ENCODE measurements around the gene ZNF644.

ZNF644 gene

DNA sequence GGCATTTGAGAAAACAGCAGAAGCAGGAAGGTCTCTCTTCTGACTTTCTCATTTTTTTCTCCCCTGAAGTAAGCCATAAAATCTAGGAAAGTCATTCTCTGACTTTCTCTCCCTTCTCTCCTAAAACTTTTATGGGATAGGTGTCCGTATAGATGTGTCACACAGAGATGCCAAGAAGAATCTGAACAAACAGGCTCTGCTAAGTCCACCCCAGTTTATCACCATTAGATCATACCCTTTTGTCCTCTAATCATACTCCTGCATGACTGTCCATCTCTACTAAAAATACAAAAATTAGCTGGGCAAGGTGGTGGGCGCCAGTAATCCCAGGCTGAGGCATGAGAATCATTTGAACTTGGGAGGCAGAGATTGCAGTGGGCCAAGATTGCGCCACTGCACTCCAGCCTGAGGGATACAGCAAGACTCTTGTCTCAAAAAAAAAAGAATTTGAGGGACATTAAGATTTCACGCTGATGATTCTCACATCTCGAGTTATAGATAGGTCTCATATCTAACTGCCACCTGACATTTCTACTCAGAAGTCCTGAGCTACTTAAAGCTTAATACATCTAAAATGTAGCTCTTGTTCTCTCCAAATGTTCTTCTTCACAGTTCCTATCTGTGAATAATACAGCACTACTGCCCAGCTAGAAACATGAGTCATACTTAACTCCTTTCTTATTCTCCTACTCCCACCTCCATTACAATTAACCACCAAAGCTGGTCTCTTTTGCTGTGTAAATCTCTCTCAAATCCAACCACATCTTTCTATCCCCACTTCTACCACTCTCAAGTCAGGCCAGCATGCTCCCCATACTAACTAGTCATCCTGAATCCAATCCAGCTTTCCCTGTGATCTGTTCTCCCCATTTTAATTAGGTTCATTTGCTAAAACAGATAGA lies 47.7 kb downstream of the ZNF644 start:
- no peak overlapping the region for H3K4me3 ChIP-seq (replicated peaks in 1 of 2; ENCODE audit: low read depth in 2 of 2, low read length in 2 of 2)
- TF ChIP-seq, protein P1, sequence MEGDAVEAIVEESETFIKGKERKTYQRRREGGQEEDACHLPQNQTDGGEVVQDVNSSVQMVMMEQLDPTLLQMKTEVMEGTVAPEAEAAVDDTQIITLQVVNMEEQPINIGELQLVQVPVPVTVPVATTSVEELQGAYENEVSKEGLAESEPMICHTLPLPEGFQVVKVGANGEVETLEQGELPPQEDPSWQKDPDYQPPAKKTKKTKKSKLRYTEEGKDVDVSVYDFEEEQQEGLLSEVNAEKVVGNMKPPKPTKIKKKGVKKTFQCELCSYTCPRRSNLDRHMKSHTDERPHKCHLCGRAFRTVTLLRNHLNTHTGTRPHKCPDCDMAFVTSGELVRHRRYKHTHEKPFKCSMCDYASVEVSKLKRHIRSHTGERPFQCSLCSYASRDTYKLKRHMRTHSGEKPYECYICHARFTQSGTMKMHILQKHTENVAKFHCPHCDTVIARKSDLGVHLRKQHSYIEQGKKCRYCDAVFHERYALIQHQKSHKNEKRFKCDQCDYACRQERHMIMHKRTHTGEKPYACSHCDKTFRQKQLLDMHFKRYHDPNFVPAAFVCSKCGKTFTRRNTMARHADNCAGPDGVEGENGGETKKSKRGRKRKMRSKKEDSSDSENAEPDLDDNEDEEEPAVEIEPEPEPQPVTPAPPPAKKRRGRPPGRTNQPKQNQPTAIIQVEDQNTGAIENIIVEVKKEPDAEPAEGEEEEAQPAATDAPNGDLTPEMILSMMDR (IDR thresholded peaks at IDR 0.05; ENCODE audit: low read depth, low read length), result no peak
- DNase-seq (ENCODE audit: low read depth in 2 of 2), result peak; percentile 62 to 68

DNA sequence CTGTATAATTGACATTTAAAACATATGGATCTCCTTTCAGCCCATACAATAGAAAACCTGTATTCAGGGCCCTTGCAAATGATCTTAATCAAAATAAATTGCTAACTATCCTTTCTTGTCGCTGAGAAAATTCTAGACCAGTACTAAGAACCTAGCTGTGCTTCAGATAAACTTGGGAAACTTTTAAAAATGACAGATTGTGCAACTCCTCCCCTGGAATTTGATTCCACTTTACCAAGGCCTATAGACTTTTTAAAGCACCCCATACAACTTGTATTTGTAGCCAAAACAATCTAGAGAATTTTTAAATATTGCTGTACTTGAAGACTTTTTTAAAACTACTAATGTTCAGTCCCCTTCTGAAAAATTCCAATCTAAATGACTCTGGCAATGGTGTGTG lies 51.6 kb downstream of the ZNF644 start:
- no peak overlapping the region for H3K4me3 ChIP-seq (replicated peaks in 1 of 2; ENCODE audit: low read depth in 2 of 2, low read length in 2 of 2)
- TF ChIP-seq, protein P1 (IDR thresholded peaks at IDR 0.05; ENCODE audit: low read depth, low read length), result no peak
- no peak for DNase-seq (ENCODE audit: low read depth in 2 of 2)

DNA sequence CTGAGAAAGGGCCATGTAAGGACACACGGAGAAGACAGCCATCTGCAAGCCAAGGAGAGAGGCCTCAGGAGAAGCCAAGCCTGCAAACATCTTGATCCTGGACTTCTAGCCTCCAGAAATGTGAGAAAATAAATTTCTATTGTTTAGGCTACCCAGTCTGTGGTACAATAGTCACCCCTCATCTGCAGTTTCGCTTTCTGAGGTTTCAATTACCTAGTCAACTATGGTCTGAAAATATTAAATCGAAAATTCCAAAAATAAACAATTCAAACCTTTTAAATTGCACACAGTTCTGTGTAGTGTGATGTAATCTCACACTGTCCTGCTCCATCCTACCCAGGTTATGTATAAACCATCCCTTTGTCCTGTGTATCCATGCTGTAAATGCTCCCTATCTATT lies 52.6 kb downstream of the ZNF644 start:
- DNase-seq (ENCODE audit: low read depth in 2 of 2), result no peak
- no peak overlapping the region for H3K4me3 ChIP-seq (replicated peaks in 1 of 2; ENCODE audit: low read depth in 2 of 2, low read length in 2 of 2)
- TF ChIP-seq, protein P1 (IDR thresholded peaks at IDR 0.05; ENCODE audit: low read depth, low read length), result no peak

DNA sequence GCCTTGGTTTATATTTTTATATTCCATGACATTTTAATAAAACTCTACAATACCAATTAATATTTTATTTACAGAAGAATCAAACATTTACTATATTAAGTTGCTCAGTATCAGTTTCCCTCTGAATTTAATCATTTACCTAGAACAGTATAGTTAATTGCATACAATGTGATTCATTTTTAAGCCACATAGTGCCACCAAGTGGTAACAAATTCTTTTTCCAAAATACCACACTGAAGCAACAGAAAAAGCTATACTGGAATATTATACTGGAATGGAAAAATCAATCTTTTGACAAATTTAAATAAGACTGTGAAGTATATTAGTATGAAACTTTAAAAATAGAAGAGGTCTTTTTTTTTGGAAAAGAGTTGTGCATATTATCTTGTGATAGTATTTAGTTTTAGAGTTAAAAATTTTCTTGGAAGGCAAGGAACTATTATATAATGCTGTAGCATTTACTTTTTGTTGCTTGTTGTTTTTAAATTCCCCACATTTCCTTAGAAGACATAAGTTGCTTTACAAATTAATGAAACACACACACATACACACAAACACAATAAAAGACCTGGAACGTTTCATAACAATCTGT lies 57.3 kb downstream of the ZNF644 start:
- no peak overlapping the region for H3K4me3 ChIP-seq (replicated peaks in 1 of 2; ENCODE audit: low read depth in 2 of 2, low read length in 2 of 2)
- DNase-seq (ENCODE audit: low read depth in 2 of 2), result peak; percentile 44 to 53
- TF ChIP-seq, protein P1 (IDR thresholded peaks at IDR 0.05; ENCODE audit: low read depth, low read length), result peak; percentile 27

DNA sequence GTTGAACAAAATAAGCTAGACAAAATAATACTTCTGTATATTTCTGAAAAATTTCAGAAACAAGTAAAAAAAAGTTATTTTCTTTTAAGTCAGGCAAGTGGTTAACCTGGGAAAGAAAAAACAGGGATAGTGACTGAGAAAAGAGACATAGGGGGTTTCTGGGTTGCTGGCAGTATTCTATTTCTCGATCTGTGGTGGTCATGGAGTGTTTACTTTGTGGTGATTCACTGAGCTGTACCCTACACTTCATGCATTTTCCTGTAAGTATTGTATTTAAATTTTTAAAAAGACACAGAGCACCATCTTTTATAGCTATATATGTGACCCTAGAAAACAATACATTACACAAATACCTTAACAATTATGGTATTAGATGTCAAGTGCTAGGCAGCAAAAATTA lies 58.2 kb downstream of the ZNF644 start:
- TF ChIP-seq, protein P1 (IDR thresholded peaks at IDR 0.05; ENCODE audit: low read depth, low read length), result no peak
- no peak overlapping the region for H3K4me3 ChIP-seq (replicated peaks in 1 of 2; ENCODE audit: low read depth in 2 of 2, low read length in 2 of 2)
- peak in 1 of 2 donors; percentile 37 for DNase-seq (ENCODE audit: low read depth in 2 of 2)

DNA sequence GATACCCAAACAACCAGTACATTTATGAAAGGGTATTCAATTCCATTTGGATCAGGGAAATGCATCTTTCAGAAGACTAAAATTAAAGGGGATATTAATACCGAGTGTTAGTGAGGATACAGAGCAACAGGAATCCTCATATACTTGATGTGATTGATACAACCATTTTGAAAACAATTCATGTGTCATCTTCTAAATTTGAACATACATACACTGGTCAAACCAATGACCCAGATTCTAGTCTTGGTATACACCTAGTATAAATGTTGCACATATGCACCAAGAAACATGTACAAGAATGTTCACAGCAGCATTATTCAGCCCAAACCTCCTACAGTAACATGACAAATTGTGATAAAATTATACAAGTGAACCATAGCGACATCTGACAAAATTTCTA lies 58.6 kb downstream of the ZNF644 start:
- TF ChIP-seq, protein P1 (IDR thresholded peaks at IDR 0.05; ENCODE audit: low read depth, low read length), result no peak
- no peak overlapping the region for H3K4me3 ChIP-seq (replicated peaks in 1 of 2; ENCODE audit: low read depth in 2 of 2, low read length in 2 of 2)
- DNase-seq (ENCODE audit: low read depth in 2 of 2), result no peak

Data from cardiac fibroblast (primary cell).